ENCODE data around the gene PGLYRP3. TPM values are rescaled to one million over a fixed set of nuclear protein-coding genes. Genes with fewer than 3 reads are reported as not detected.

PGLYRP3 gene
- total and polyA plus RNA-seq, 11 donors, result not detected

DNA sequence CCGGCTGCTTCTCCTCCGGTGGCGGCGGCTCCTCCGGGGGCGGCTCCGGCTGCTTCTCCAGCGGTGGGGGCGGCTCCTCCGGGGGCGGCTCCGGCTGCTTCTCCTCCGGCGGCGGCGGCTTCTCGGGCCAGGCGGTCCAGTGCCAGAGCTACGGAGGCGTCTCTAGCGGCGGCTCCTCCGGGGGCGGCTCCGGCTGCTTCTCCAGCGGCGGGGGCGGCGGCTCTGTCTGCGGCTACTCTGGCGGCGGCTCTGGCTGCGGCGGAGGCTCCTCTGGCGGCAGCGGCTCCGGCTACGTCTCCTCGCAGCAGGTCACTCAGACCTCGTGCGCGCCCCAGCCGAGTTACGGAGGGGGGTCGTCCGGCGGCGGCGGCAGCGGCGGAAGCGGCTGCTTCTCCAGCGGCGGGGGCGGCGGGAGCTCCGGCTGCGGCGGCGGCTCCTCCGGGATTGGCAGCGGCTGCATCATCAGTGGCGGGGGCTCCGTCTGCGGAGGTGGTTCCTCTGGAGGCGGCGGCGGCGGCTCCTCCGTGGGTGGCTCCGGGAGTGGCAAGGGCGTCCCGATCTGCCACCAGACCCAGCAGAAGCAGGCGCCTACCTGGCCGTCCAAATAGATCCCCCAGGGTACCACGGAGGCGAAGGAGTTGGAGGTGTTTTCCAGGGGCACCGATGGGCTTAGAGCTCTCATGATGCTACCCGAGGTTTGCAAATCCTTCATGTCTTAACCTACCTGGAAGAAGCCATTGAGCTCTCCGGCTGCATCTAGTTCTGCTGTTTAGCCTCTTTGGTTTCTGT is 51.3 kb downstream of the PGLYRP3 start:
- intact Hi-C loops (cut with DNase I), result no loop called here
- WGBS, 4 donors, result 2 to 4% (median 3%) methylated on average over 28 to 80 of the region's 80 CpGs
- peak in 2 of 4 donors; percentile 68 to 78 for ATAC-seq

GRCh38 chr1:153260585-153261280 is 52.0 kb downstream of the PGLYRP3 start:
- intact Hi-C loops (cut with DNase I), result no loop called here
- TF ChIP-seq POLR2A (IDR thresholded peaks at IDR 0.05) (no peak), CTCF (IDR thresholded peaks at IDR 0.05) (no peak)
- H3K9me3 ChIP-seq, result no peaks in the 10 kb centered on the region
- DNase-seq (no peak), ATAC-seq (peak in 1 of 4 donors; percentile 26)
- peaks cover 0 to 24% (median 6%) of the 10 kb centered on the region in 12 donors for H3K4me1 ChIP-seq
- H3K27ac ChIP-seq, result no peak overlapping the region
- WGBS, 4 donors, result 8 to 15% (median 10%) methylated on average over 30 to 45 of the region's 45 CpGs
- no peaks in the 10 kb centered on the region for H3K36me3 ChIP-seq
- peak overlapping the region; percentile 32 to 58 (median 46) for H3K4me3 ChIP-seq
- H3K27me3 ChIP-seq, result peaks cover 9 to 63% (median 33%) of the 10 kb centered on the region in 9 donors

More for the DNA sequence above, 51.3 kb downstream of the PGLYRP3 start:
- peak in 4 of 5 donors; percentile 26 to 72 (median 34) for DNase-seq
- Histone ChIP-seq H3K36me3 (no peaks in the 10 kb centered on the region), H3K27me3 (peaks cover 9 to 70% (median 33%) of the 10 kb centered on the region in 9 donors), H3K9me3 (no peaks in the 10 kb centered on the region), H3K27ac (no peak overlapping the region), H3K4me1 (peaks cover 0 to 24% (median 6%) of the 10 kb centered on the region in 12 donors), H3K4me3 (peak overlapping the region; percentile 32 to 58 (median 46))
- TF ChIP-seq POLR2A (IDR thresholded peaks at IDR 0.05) (no peak), CTCF (IDR thresholded peaks at IDR 0.05) (no peak)

- 89 to 92% (median 90%) methylated on average over 2 to 3 of the region's 3 CpGs for WGBS, 4 donors
- Histone ChIP-seq H3K27me3 (peaks cover 9 to 49% (median 31%) of the 10 kb centered on the region in 9 donors), H3K4me3 (no peak within 1 kb of the TSS), H3K27ac (no peak within 1 kb of the TSS), H3K4me1 (peaks cover 0 to 24% (median 6%) of the 10 kb centered on the region in 12 donors), H3K9me3 (no peaks in the 10 kb centered on the region), H3K36me3 (no peaks in the 10 kb centered on the region)
- TF ChIP-seq CTCF (IDR thresholded peaks at IDR 0.05) (no peak), POLR2A (IDR thresholded peaks at IDR 0.05) (no peak)
- intact Hi-C loops (cut with DNase I), result no loop called here
- ATAC-seq (no peak), DNase-seq (no peak)
These were observed 53.4 kb downstream of the PGLYRP3 start, which contains the start of gene LORICRIN for GRCh38 chr1:153259387-153259786. Gene LORICRIN (plus strand): TSS chr1:153259687. CDS start chr1:153260950, 1,263 bp downstream.

- 44 to 53% (median 48%) methylated on average over 1 of the region's 1 CpG for whole genome bisulfite sequencing, 4 donors
- no peaks in the 10 kb centered on the region for H3K9me3 ChIP-seq
These were observed 59.1 kb downstream of the PGLYRP3 start for GRCh38 chr1:153253693-153254092.

More at GRCh38 chr1:153253693-153254092, 59.1 kb downstream of the PGLYRP3 start:
- ATAC-seq (no peak), DNase-seq (no peak)
- no peak for TF ChIP-seq CTCF (IDR thresholded peaks at IDR 0.05)
- no peak for TF ChIP-seq POLR2A (IDR thresholded peaks at IDR 0.05)
- Histone ChIP-seq H3K4me3 (no peak overlapping the region), H3K36me3 (no peaks in the 10 kb centered on the region), H3K27me3 (peaks cover 0 to 18% (median 2%) of the 10 kb centered on the region in 9 donors), H3K4me1 (no peaks in the 10 kb centered on the region), H3K27ac (no peak overlapping the region)
- intact Hi-C loops (cut with DNase I), result no loop called here
